Esophagus squamous epithelium (tissue), 4 donors: Measurements from ENCODE around the gene HOXA10.

Experiments
- POLR2A ChIP-seq, 4 donors: fragments of 450-650 bp; IDR thresholded peaks; one replicate each; pipeline ENCODE4 v1.6.1; 2017; ENCODE audit warnings: antibody characterized with exemption in 4 of 4, mild to moderate bottlenecking in 4 of 4, moderate library complexity in 3 of 4
- TF ChIP-seq, protein P1 (sequence below), 6 experiments: fragments of 450-650 bp in 4 of 6; fragments of 200-600 bp in 2 of 6; sonication (generic) in 2 of 6; IDR thresholded peaks; one replicate each; pipeline ENCODE4 v1.5.1; 2016 to 2019; ENCODE audit warnings: antibody characterized with exemption in 6 of 6, mild to moderate bottlenecking in 4 of 6, moderate library complexity in 4 of 6

DNA sequence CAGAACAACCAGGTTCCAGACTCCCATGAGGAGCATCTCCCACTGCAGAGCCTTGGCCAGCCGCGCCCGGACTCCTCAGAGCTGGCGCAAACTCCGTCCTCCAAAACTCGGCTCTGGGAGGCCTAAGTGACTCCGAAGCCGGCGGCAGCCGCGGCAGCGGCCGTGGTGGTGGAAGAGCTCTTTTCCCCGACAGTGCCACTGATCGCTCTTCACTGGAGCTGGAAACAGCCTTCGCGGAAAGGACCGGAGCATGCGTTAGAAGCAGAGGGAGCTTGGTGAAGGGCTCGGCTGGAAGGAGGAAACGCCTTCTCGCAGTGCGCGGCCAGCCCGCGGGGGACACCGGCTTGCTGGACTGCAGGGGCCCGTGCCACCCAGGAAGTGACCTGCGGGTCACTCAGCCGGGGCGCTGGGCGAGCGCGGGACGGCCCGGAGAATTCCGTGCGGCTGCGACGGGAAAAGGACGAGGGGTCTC, 30.8 kb upstream of the HOXA10 start:
- TF ChIP-seq, protein P1, sequence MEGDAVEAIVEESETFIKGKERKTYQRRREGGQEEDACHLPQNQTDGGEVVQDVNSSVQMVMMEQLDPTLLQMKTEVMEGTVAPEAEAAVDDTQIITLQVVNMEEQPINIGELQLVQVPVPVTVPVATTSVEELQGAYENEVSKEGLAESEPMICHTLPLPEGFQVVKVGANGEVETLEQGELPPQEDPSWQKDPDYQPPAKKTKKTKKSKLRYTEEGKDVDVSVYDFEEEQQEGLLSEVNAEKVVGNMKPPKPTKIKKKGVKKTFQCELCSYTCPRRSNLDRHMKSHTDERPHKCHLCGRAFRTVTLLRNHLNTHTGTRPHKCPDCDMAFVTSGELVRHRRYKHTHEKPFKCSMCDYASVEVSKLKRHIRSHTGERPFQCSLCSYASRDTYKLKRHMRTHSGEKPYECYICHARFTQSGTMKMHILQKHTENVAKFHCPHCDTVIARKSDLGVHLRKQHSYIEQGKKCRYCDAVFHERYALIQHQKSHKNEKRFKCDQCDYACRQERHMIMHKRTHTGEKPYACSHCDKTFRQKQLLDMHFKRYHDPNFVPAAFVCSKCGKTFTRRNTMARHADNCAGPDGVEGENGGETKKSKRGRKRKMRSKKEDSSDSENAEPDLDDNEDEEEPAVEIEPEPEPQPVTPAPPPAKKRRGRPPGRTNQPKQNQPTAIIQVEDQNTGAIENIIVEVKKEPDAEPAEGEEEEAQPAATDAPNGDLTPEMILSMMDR (IDR thresholded peaks at IDR 0.05): no peak
- no peak for TF ChIP-seq POLR2A (IDR thresholded peaks at IDR 0.05)
